Uterus (tissue), 4 donors: ENCODE measurements around the gene MBNL3. TPM values are rescaled to one million over a fixed set of nuclear protein-coding genes. Genes with fewer than 3 reads are reported as not detected.

Source experiments
- DNase-seq, 2 donors: peaks; one replicate each; pipeline ENCODE4 v3.0.0-alpha.2; 2019 to 2020
- H3K27ac ChIP-seq, 2 donors: fragments of 200-600 bp; sonication (generic); 1 replicate in 1 of 2; 2 replicates in 1 of 2; pipeline ENCODE4 v1.5.1; 2016 to 2018
- H3K27me3 ChIP-seq, 2 donors: fragments of 200-600 bp; sonication (generic); one replicate each; pipeline ENCODE4 v1.5.1; 2018 to 2019; ENCODE audit warnings: control low read depth in 1 of 2
- H3K36me3 ChIP-seq, 2 donors: fragments of 200-600 bp; sonication (generic); one replicate each; pipeline ENCODE4 v1.5.1; 2019; ENCODE audit warnings: control low read depth in 1 of 2
- H3K4me1 ChIP-seq, 2 donors: fragments of 200-600 bp; sonication (generic); one replicate each; pipeline ENCODE4 v1.5.1; 2018 to 2019; ENCODE audit warnings: control low read depth in 1 of 2
- H3K4me3 ChIP-seq, 2 donors: fragments of 200-600 bp; sonication (generic); 1 replicate in 1 of 2; 2 replicates in 1 of 2; pipeline ENCODE4 v1.5.1; 2018 to 2019; ENCODE audit warnings: mild to moderate bottlenecking in 1 of 2
- H3K9me3 ChIP-seq, 2 donors: fragments of 200-600 bp; sonication (generic); one replicate each; pipeline ENCODE4 v1.5.1; 2019; ENCODE audit warnings: control low read depth in 1 of 2
- CTCF ChIP-seq, 4 experiments: fragments of 200-600 bp in 2 of 4; fragments of 450-650 bp in 2 of 4; sonication (generic) in 2 of 4; IDR thresholded peaks; one replicate each; pipeline ENCODE4 v1.5.1; 2016 to 2019; ENCODE audit warnings: antibody characterized with exemption in 4 of 4, mild to moderate bottlenecking in 2 of 4, moderate library complexity in 1 of 4
- POLR2A ChIP-seq, 2 donors: fragments of 450-650 bp; IDR thresholded peaks; one replicate each; pipeline ENCODE4 v1.6.1; 2016; ENCODE audit warnings: antibody characterized with exemption in 2 of 2, mild to moderate bottlenecking in 1 of 2, moderate library complexity in 1 of 2
- intact Hi-C: fragments of 100-400 bp; cut with DNase I; formaldehyde crosslinking; loops from one replicate; pipeline ENCODE4 v1.15.1; 2023; ENCODE audit warnings: low total_unique reads
- total RNA-seq, 4 donors: library from RNA; depleted of rRNA in 3 of 4; stranded (reverse); fragments of >200 nt in 3 of 4; gene quantifications; one replicate each; pipeline versions ENCODE4 v1.1.0 to v1.2.4, GENCODE V29; 2014 to 2023
- donor health status: DM: yes; HTN: yes; CAD: no.

Gene MBNL3
- total RNA-seq, 4 donors from 2014 or later: 13.2 to 90.2 (median 32.3) TPM

DNA sequence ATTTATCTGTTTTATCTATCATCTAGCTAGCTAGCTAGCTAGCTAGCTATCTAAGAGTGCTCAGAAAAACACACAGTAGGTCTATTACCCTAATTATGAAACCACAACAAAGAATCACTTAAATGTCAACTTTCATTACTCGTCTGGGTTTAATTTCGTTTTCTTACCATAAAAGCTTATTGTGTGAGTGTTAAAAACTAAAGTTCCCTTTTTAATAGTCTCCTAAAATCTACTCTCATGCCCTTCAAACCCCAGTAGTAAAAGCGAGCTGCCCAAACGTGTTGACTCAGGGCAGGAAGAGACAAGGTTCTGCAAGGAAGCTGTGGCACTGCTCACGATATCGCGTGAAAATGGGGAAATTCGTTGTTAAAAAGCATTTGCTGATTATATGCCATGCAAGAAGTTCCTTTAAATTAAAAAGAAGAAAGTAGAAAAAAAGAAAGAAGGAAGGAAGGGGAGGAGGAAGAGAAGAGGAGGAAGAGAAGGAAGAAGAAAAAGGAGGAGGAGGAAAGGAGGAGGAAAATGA lies 595 bp downstream of the MBNL3 start:
- intact Hi-C loops: no loop called here
- DNase-seq: no peak

DNA sequence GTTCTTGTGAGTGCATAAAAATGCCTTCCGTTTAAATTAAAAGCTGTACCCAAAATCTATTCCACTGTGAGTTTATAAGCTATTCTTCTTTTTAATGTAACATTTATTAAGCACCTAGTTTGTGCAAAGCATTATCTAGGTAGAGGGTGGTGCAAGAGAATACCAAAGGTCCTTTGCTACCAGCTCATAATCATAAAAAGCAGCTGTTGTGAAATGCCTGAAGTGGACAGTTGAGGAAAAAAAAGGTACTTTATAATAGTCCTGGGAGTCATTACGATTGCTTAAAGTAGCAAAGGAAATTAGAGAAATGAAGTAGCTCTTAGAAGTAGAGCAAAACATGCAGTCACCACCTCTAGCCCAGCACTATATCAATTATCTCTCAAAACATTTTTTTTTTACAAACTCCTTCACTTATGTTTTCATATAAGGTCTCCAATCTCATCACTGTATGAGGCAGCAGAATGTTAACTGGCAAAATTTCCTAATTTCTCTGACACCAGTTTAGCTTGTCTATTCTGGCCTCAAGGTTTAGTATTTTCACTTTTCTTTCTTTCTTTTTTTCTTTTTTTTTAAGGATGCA lies 2.1 kb downstream of the MBNL3 start:
- DNase-seq: no peak
- H3K27me3 ChIP-seq: no peaks in the 10 kb centered on the region
- no peaks in the 10 kb centered on the region for H3K36me3 ChIP-seq
- no peaks in the 10 kb centered on the region for H3K9me3 ChIP-seq
- no peak overlapping the region for H3K4me3 ChIP-seq
- no peak for TF ChIP-seq CTCF (IDR thresholded peaks at IDR 0.05)
- TF ChIP-seq POLR2A (IDR thresholded peaks at IDR 0.05): no peak
- peaks cover 0 to 4% of the 10 kb centered on the region in 2 donors for H3K4me1 ChIP-seq
- H3K27ac ChIP-seq: peak overlapping the region; percentile 88 to 96
- intact Hi-C loops: no loop called here

More for the DNA sequence above, 595 bp downstream of the MBNL3 start:
- Histone ChIP-seq H3K4me3 (peak overlapping the region; percentile 49 to 67), H3K4me1 (no peaks in the 10 kb centered on the region), H3K36me3 (no peaks in the 10 kb centered on the region), H3K27me3 (no peaks in the 10 kb centered on the region), H3K9me3 (no peaks in the 10 kb centered on the region), H3K27ac (peak overlapping the region; percentile 88 to 96)
- TF ChIP-seq CTCF (IDR thresholded peaks at IDR 0.05): no peak
- TF ChIP-seq POLR2A (IDR thresholded peaks at IDR 0.05): no peak

- no peak for TF ChIP-seq POLR2A (IDR thresholded peaks at IDR 0.05)
- TF ChIP-seq CTCF (IDR thresholded peaks at IDR 0.05): no peak
- Histone ChIP-seq H3K4me1 (peaks cover 0 to 12% of the 10 kb centered on the region in 2 donors), H3K4me3 (no peak overlapping the region), H3K27me3 (no peaks in the 10 kb centered on the region), H3K27ac (no peak overlapping the region), H3K9me3 (no peaks in the 10 kb centered on the region), H3K36me3 (no peaks in the 10 kb centered on the region)
- DNase-seq: no peak
- intact Hi-C loops: no loop called here
These were observed 4.9 kb downstream of the MBNL3 start for GRCh38 chrX:132483951-132484350.

DNA sequence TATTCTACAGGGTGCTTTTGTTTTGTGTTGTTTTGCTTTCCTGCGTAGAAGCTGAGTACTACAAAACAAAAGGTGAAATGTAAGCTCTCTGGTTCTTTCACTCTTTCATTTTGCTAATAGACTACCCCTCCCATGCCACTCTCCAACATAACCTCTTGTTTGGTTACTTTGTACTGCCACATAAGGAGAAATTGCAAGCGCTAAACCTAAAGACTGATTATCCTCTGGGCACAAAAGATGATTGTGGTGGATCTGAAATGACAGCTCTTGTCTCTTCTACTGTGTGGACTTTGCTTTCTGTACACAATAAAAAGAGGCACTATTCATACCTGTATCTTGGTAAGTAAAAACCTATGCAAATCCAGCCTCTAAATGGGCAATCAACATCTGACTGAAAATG lies 5.3 kb downstream of the MBNL3 start:
- Histone ChIP-seq H3K9me3 (no peaks in the 10 kb centered on the region), H3K4me1 (peaks cover 0 to 12% of the 10 kb centered on the region in 2 donors), H3K27ac (no peak overlapping the region), H3K27me3 (no peaks in the 10 kb centered on the region), H3K36me3 (no peaks in the 10 kb centered on the region), H3K4me3 (no peak overlapping the region)
- TF ChIP-seq POLR2A (IDR thresholded peaks at IDR 0.05) (no peak), CTCF (IDR thresholded peaks at IDR 0.05) (no peak)
- DNase-seq: no peak
- intact Hi-C loops: no loop called here

DNA sequence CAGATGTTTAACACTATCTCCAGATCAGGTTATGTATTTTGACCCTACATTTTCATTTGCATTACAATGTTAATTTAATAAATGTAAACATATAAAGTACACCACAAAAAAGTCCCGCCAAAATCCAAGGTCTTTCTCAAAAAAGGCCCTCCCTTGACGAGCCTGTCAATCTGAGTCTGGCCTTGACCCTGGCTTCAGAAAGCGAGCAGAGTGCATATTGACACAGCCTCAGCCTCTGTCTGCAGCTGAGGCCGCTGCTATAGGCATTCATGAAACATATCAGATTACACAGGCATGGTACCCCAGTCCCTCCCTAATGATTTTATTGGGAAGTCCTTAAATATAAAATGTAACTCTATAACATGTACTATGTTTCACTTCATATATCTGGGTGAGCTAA lies 6.2 kb downstream of the MBNL3 start:
- DNase-seq: no peak
- Histone ChIP-seq H3K27me3 (no peaks in the 10 kb centered on the region), H3K4me3 (no peak overlapping the region), H3K36me3 (no peaks in the 10 kb centered on the region), H3K4me1 (peaks cover 0 to 12% of the 10 kb centered on the region in 2 donors), H3K9me3 (no peaks in the 10 kb centered on the region), H3K27ac (no peak overlapping the region)
- TF ChIP-seq POLR2A (IDR thresholded peaks at IDR 0.05) (no peak), CTCF (IDR thresholded peaks at IDR 0.05) (no peak)
- intact Hi-C loops: no loop called here
